ENCODE measurements around the gene BRIP1. TPM values are rescaled to one million over a fixed set of nuclear protein-coding genes. Genes with fewer than 3 reads are reported as not detected.

BRIP1 gene
- total and polyA plus RNA-seq, 2 donors (not counting 3 experiments of a cell fraction or from before 2014, with no cell fraction given), result 1.8 to 12.1 TPM

GRCh38 chr17:61867033-61867432 lies 3.7 kb upstream of the BRIP1 start:
- Histone ChIP-seq H3K9me3 (replicated peaks; ENCODE audit: control insufficient read depth, insufficient read depth, low read length) (no peaks in the 10 kb centered on the region), H3K9me1 (replicated peaks; ENCODE audit: control insufficient read depth, extremely low read depth, insufficient read depth, low read length) (no peaks in the 10 kb centered on the region), H3K4me2 (ENCODE audit: insufficient read depth, low read length) (no peak overlapping the region), H3K36me3 (ENCODE audit: control insufficient read depth in 2 of 2, extremely low read depth in 1 of 2, insufficient read depth in 2 of 2, low read length in 2 of 2) (no peaks in the 10 kb centered on the region), H3K9ac (replicated peaks; ENCODE audit: extremely low read depth, insufficient read depth, low read length) (no peak overlapping the region), H2AFZ (ENCODE audit: low read depth, low read length) (no peak overlapping the region), H3K4me3 (replicated peaks in 1 of 3; ENCODE audit: insufficient read depth in 1 of 3, low read depth in 1 of 3, low read length in 3 of 3) (no peak overlapping the region), H3K79me2 (ENCODE audit: control insufficient read depth, insufficient read depth, low read length) (peaks cover 8% of the 10 kb centered on the region), H3K4me1 (ENCODE audit: control insufficient read depth, extremely low read depth, insufficient read depth, low read length) (peaks cover 12% of the 10 kb centered on the region), H4K20me1 (replicated peaks; ENCODE audit: control insufficient read depth, extremely low read depth, insufficient read depth, low read length) (no peaks in the 10 kb centered on the region), H3K27me3 (ENCODE audit: control insufficient read depth in 2 of 2, insufficient read depth in 2 of 2, low read length in 2 of 2) (no peaks in the 10 kb centered on the region), H3K27ac (ENCODE audit: insufficient read depth, low read depth, low read length) (no peak overlapping the region)
- no peak for FAIRE-seq
- TF ChIP-seq EZH2 (IDR thresholded peaks at IDR 0.05; ENCODE audit: borderline replicate concordance, low read depth, low read length, severe bottlenecking) (no peak), JUN (IDR thresholded peaks at IDR 0.05; ENCODE audit: borderline replicate concordance, insufficient read depth, insufficient read length, low read depth) (no peak), MYC (IDR thresholded peaks at IDR 0.05; ENCODE audit: low read depth, low read length) (no peak), POLR2A (IDR thresholded peaks at IDR 0.05; ENCODE audit: low read depth, low read length) (no peak), FOS (IDR thresholded peaks at IDR 0.05; ENCODE audit: borderline replicate concordance, insufficient read depth, low read length) (no peak), POLR2AphosphoS5 (IDR thresholded peaks at IDR 0.05; ENCODE audit: insufficient read depth, low read depth, low read length) (no peak)
- BruUV-seq (replicated peaks), result no TSS peak
- dilution Hi-C loops (cut with MboI; ENCODE audit: extremely low pct_ligation_motif_present, low sequenced_read_pairs), result no loop called here
- ChIA-PET CTCF (no interaction called here), POLR2A (no interaction called here)
- intact Hi-C loops (cut with micrococcal nuclease), result no loop called here
- no peak for DNase-seq (ENCODE audit: low read depth, low spot score)

GRCh38 chr17:61863801-61864126 lies 436 bp upstream of the BRIP1 start:
- Histone ChIP-seq H3K9ac (replicated peaks; ENCODE audit: extremely low read depth, insufficient read depth, low read length) (peak overlapping the region; percentile 97), H3K79me2 (ENCODE audit: control insufficient read depth, insufficient read depth, low read length) (peaks cover 12% of the 10 kb centered on the region), H2AFZ (ENCODE audit: low read depth, low read length) (peak overlapping the region; percentile 74), H3K4me3 (replicated peaks in 1 of 3; ENCODE audit: insufficient read depth in 1 of 3, low read depth in 1 of 3, low read length in 3 of 3) (peak overlapping the region; percentile 83 to 97 (median 92)), H3K36me3 (ENCODE audit: control insufficient read depth in 2 of 2, extremely low read depth in 1 of 2, insufficient read depth in 2 of 2, low read length in 2 of 2) (no peaks in the 10 kb centered on the region), H3K9me3 (replicated peaks; ENCODE audit: control insufficient read depth, insufficient read depth, low read length) (no peaks in the 10 kb centered on the region), H3K4me1 (ENCODE audit: control insufficient read depth, extremely low read depth, insufficient read depth, low read length) (peaks cover 23% of the 10 kb centered on the region), H3K27me3 (ENCODE audit: control insufficient read depth in 2 of 2, insufficient read depth in 2 of 2, low read length in 2 of 2) (no peaks in the 10 kb centered on the region), H4K20me1 (replicated peaks; ENCODE audit: control insufficient read depth, extremely low read depth, insufficient read depth, low read length) (no peaks in the 10 kb centered on the region), H3K27ac (ENCODE audit: insufficient read depth, low read depth, low read length) (peak overlapping the region; percentile 10), H3K9me1 (replicated peaks; ENCODE audit: control insufficient read depth, extremely low read depth, insufficient read depth, low read length) (no peaks in the 10 kb centered on the region), H3K4me2 (ENCODE audit: insufficient read depth, low read length) (peak overlapping the region; percentile 79)
- TF ChIP-seq POLR2AphosphoS5 (IDR thresholded peaks at IDR 0.05; ENCODE audit: insufficient read depth, low read depth, low read length) (no peak), POLR2A (IDR thresholded peaks at IDR 0.05; ENCODE audit: low read depth, low read length) (no peak), EZH2 (IDR thresholded peaks at IDR 0.05; ENCODE audit: borderline replicate concordance, low read depth, low read length, severe bottlenecking) (no peak), MYC (IDR thresholded peaks at IDR 0.05; ENCODE audit: low read depth, low read length) (no peak), JUN (IDR thresholded peaks at IDR 0.05; ENCODE audit: borderline replicate concordance, insufficient read depth, insufficient read length, low read depth) (no peak)
- FAIRE-seq, result no peak
- no TSS peak for BruUV-seq (replicated peaks)
- dilution Hi-C loops (cut with MboI; ENCODE audit: extremely low pct_ligation_motif_present, low sequenced_read_pairs), result no loop called here
- CTCF ChIA-PET, result interaction anchor here (0.7 to 2.0 kb wide), 9 partner anchors 9 to 316 kb away, joined by 3 to 6 read pairs (median 3); no protein-coding TSS in a partner anchor
- intact Hi-C loops (cut with micrococcal nuclease), result loop anchor here (1.0 to 2.0 kb wide), 2 partner anchors 63 to 203 kb away; partner anchors contain the start of gene INTS2
- DNase-seq (ENCODE audit: low read depth, low spot score), result no peak
- POLR2A ChIA-PET, result no interaction called here
